KBM-7 (cell line): ENCODE data around the gene QKI.
"Not testable (repeated sequence)": the region's sequence is repeated elsewhere in the genome, so short reads cannot be mapped to it uniquely, and the experiment has no call there.

ENCODE experiments used
- DNase-seq: peaks from one replicate; pipeline ENCODE4 v3.0.0-alpha.2; 2015
- in situ Hi-C: fragments of 300-500 bp; cut with MboI; formaldehyde crosslinking; loops from 2 replicates; pipeline ENCODE4 v1.14.3; 2020; ENCODE audit warnings: low sequenced_read_pairs, low pct_unique_long_range_greater_than_20kb, mixed read lengths

Gene QKI

DNA sequence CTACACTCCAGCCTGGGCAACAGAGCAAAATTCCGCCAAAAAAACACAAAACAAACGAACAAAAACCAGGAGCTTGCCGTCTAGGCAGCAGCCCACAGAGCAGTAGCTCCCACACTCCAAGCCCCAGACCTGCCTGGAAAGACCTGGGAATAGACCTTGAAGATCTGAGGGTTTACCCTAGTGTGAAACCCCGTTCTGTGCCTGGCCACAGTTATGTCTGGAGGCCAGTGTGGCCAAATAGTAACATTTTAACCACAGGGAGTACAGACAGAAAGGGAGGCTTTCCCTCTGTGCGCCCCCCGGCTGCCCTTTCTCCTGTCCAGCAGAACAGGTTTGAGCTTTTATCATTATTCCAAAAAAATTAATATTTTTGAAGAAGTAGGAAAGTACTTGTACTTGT is 172.4 kb downstream of the QKI start:
- in situ Hi-C loops, result no loop called here
- DNase-seq, result no peak

GRCh38 chr6:163588220-163588919 is 173.9 kb downstream of the QKI start:
- in situ Hi-C loops, result no loop called here
- DNase-seq, result no peak

DNA sequence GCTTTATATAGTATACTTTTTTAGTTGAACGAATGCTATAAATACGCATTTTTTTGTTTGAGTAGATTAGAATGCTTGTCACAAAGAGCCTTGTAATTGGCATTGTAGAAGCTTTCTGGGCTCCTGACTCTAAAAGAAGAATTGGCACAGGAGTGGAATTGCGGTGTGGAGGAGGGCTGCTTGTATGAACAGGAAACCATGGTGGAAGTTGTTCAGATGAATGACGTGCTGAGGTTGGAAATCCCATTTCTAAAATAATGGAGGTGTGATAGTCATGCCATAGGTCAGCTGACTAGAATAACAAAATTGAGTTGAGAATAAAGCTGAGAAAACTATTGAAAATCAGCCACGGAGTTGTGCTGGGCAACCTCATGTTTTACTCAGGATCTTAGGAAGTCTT is 174.9 kb downstream of the QKI start:
- in situ Hi-C loops, result no loop called here
- peak; percentile 17 for DNase-seq

GRCh38 chr6:163590132-163590531 is 175.6 kb downstream of the QKI start:
- in situ Hi-C loops, DNase-seq: not testable (repeated sequence)

DNA sequence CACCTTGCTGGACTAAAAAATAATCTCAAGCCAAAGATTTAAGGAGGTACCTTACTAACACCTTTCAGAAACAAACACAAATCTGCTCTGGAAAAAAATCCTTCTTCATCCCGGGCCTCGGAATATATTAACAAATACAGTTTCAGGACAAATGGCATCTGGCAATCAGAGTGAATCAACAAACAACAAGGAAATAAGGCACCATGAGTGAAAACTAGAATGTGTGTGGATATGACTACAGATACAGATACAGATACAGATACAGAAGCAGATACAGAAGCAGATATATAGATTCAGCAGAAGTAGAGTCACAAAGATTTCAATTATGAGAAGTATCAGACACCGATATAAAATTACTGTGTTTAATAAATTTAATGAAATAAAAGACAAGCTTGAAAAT is 178.4 kb downstream of the QKI start:
- in situ Hi-C loops, result no loop called here
- DNase-seq, result no peak

DNA sequence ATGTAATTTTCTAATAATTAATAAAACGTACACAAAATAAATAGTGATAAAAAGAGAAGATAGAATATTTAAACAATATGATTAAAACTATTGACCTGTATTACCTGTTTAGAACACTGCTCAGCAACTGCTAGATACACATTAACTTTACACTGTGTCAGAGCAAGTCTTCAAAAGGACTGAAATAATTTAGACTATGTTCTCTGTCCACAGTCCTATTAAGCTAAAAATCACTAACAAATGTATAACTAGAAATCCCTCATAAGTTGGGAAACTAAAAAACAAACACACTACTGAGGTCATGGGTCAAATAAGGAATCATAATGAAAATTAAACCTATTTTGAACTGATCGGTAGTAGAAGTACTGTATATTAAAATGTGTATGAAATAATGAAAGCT is 181.7 kb downstream of the QKI start:
- no peak for DNase-seq
- in situ Hi-C loops, result no loop called here

GRCh38 chr6:163599136-163599535 is 184.6 kb downstream of the QKI start:
- no peak for DNase-seq
- in situ Hi-C loops, result no loop called here

DNA sequence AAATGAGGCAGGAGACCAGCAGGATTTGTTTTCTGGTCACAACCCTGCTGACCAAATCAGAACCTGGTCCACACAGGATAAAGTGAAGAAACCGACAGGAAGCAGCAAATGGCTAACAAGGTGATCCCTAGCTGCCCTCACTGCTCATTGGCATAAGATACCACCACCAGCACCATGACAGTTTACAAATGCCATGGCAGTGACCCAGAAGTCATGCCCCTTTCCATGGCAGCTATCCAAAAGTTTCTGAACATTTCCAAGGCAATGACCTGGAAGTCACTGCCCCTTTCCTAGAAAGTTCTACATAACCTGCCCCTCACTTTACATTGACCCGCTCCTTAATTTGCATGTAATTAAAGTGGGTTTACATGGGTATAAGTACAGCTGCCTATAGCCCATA is 185.2 kb downstream of the QKI start:
- no peak for DNase-seq
- in situ Hi-C loops, result no loop called here

- in situ Hi-C loops, result no loop called here
- DNase-seq, result no peak
These were observed 185.8 kb downstream of the QKI start for GRCh38 chr6:163600331-163600730.

DNA sequence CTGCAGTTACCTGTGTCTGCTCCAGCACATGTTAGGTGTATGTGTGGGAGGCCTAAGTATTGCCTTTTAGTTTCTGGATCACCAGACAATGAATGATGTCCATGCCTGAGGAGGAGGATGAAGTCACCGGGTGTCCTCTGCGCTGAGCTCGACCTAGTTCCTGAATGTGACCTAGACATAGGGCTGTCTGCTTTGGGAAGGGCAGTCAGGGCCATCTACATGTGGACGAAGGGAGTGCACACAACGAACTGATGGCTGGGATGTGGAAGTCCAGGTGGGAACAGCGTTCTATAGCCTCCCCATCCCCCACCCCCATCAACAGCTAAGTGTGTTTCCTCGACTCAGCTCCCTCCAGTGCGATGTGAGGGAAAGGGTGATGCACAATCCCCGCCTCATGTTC is 186.3 kb downstream of the QKI start:
- in situ Hi-C loops, result no loop called here
- no peak for DNase-seq

GRCh38 chr6:163602851-163603250 is 188.3 kb downstream of the QKI start:
- DNase-seq, result no peak
- in situ Hi-C loops, result no loop called here

DNA sequence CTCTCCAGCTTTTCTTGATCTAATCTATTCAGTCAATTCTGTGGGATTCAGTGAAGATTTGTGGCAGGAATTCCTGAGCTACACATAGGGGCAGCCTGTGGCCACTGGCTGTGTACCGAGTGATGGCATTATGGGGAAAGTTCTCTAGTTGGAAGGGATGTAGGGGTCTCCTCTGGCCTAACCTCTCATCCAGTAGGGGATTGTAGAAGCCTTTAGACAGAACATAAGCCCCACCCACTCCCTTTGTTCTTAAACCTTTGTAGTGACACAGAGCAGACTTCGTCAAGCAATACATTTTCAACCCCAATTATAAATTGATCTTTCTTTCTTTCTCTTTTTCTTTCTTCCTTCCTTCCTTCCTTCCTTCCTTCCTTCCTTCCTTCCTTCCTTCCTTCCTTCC is 188.9 kb downstream of the QKI start:
- in situ Hi-C loops, result no loop called here

DNA sequence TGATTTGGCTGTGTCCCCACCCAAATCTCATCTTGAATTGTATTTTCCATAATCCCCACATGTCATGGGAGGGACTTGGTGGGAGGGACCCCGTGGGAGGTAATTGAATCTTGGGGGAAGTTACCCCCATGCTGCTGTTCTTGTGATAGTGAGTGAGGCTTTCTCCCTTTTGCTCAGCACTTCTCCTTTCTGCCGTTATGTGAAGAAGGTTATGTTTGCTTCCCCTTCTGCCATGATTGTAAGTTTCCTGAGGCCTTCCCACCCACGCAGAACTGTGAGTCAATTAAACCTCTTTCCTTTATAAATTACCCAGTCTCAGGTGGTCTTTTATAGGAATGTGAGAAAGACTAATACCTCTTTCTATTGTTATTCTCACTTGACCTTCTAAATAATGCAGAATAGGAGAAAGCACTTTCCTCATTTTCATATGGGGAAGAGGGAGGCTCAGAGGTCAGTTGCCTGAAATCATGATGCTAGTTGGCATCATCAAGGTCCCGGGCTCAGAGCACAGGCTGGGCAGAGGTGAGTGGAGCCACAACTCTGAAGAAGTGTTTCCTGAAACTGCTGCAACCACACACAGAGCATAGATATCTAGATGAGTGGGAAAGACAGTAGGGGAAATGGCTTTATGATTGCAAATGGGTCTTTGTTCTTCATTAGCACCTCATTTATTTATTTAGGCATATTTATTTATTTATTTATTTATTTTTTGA is 191.0 kb downstream of the QKI start:
- peak; percentile 13 for DNase-seq
- in situ Hi-C loops, result no loop called here

More for the DNA sequence above, 188.9 kb downstream of the QKI start:
- DNase-seq, result no peak

DNA sequence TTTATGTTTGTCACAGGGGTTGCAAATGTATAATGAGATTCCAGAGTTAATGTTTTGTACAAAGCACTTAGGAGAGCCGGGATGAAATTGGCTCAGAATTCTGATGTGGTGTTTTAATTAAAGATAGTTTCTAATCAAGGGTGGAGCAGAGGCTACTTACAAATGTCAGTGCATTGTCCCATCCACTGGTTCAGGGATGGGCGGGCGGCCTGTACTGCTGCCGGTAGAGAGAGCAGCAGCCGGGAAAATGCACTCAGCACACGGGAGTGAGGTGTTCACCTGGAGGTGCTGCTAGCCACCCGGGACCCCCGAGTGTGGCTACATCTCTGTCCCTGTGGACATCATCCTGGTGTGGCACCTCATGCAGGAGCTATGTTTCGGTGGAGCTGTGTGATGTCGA is 193.3 kb downstream of the QKI start:
- no peak for DNase-seq
- in situ Hi-C loops, result no loop called here

DNA sequence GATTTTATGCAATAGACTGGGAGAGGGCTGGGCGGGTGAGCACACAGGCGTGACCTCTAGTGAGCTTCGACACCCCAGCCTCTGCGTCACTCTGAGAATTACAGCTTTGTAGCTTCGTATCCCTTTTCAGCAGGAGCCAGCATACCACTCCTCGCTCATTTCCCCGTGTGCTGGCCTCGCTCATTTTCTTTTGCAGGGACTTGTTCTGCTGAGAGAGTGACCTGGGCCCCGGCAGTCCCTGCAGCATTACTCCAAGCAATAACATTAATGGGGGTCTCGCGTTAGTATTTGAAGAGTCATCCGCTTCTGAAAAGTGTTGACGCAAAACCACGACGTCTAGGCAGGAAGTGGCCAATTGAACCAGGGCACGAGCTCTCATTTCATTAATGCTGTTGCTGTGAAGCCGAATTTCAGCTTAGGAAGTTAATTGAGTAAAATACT is 193.7 kb downstream of the QKI start:
- in situ Hi-C loops, result no loop called here

DNA sequence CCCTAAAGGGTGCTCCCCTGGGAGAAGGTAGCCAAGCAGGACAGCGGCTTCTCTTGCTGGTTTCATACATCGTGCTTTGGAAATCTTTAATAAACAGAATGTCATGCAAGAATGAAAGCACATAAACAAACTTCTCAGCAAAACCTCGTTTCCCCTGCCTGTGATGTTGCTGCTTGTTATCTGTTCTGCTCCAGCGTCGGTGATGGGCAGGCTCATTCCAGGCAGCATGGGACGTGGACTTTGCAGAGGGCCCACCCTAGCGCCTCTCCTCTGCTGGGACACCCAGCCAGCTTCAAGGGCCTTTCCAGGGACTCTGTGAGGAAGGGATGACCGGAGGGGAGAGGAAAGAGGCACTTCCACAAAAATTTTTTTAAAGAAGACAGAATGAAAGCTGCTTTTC is 197.7 kb downstream of the QKI start:
- in situ Hi-C loops, result no loop called here
- DNase-seq, result no peak

More for the DNA sequence above, 193.7 kb downstream of the QKI start:
- DNase-seq, result no peak

GRCh38 chr6:163613025-163613424 is 198.5 kb downstream of the QKI start:
- no peak for DNase-seq
- in situ Hi-C loops, result no loop called here

DNA sequence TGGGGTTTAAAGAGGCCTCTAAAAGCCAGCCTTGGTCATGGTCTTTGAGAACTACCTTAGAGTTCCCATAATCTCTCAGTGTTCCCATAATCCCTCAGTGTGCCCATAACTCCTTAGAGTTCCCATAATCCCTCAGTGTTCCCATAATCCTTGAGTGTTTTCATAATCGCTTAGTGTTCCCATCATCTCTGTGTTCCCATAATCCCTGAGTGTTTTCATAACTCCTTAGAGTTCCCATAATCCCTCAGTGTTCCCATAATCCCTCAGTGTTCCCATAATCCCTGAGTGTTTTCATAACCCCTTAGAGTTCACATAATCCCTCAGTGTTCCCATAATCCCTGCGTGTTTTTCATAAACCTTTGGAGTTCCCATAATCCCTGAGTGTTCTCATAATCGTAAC is 199.2 kb downstream of the QKI start:
- DNase-seq, result no peak
- in situ Hi-C loops, result no loop called here

DNA sequence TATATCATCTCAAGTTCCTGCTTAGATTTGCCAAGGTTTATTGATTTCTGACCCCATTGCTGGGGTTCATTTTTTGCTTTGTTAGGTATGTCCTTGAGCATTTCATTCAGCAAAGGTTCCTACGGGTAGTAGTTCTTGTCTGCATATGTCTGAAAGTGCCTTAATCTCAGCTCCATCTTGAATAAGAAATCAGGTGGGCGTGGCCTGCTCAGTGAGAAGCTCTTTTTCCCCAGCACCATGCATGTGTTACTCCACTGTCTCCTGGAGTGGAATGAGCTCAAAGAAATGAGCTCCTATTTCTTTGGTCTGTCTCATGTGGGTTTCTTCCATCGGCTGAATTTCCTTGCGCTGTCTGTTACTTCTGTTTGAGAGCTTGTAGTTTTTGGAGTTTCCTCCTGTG is 201.9 kb downstream of the QKI start:
- in situ Hi-C loops, result no loop called here
- no peak for DNase-seq

- no peak for DNase-seq
- in situ Hi-C loops, result no loop called here
These were observed 203.0 kb downstream of the QKI start for GRCh38 chr6:163617549-163617948.

- no peak for DNase-seq
- in situ Hi-C loops, result no loop called here
These were observed 205.6 kb downstream of the QKI start for GRCh38 chr6:163620101-163620500.
